ENCODE measurements around the gene YPEL3. TPM values are rescaled to one million over a fixed set of nuclear protein-coding genes. Genes with fewer than 3 reads are reported as not detected.

The YPEL3 gene
- total RNA-seq, 1 experiment from 2014 or later, result 52.7 TPM

DNA sequence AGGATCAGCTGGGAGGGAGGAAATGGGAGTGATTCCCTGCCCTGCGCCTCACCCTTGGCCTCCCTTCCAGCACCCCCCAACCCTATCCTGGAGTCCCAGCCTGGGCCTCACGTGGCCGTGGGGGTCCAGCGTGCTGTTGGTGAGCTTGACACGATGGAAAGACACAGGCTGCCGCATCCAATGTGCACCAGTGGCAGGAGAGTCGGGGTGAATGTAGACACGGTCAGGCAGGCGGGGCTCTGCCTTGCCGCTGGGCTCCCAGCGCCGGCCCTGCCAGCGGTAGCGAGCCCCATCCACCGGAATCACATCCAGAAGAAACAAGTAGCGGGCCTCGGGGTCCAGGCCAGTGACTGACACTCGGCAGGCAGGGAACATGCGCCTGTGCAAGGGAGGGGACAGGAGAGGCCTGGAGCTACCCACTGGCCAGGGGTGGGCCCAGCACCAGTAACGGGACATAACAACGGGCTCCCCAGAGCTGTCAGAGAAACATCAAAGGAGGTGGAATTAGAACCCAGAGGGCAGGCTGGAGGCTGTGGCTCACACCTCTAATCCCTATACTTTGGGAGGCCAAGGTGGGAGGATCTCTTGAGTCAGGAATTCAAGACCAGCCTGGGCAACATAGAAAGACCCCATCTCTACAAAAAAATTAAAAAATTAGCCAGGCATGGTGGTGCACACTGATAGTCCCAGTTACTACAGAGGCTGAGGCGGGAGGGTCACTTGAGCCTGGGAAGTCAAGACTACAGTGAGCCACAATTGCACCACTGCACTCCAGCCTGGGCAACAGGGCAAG lies 7.0 kb downstream of the YPEL3 start (continued):
- TF ChIP-seq ARID4B (CRISPR knock-in tag; IDR thresholded peaks at IDR 0.05; ENCODE audit: borderline replicate concordance) (no peak), NR1H2 (CRISPR knock-in tag; IDR thresholded peaks at IDR 0.05) (no peak), GABPB1 (CRISPR knock-in tag; IDR thresholded peaks at IDR 0.05) (no peak), ETV6 (CRISPR knock-in tag; IDR thresholded peaks at IDR 0.05) (no peak), MAX (CRISPR knock-in tag; IDR thresholded peaks at IDR 0.05) (no peak), TEAD1 (CRISPR knock-in tag; IDR thresholded peaks at IDR 0.05) (no peak), GTF2I (CRISPR knock-in tag; conservative IDR thresholded peaks at IDR 0.05) (no peak; the same call in 1 of the 2 replicates), ZNF396 (CRISPR knock-in tag; IDR thresholded peaks at IDR 0.05; ENCODE audit: borderline replicate concordance) (no peak), ERG (CRISPR knock-in tag; IDR thresholded peaks at IDR 0.05) (no peak), NR2C2 (CRISPR knock-in tag; IDR thresholded peaks at IDR 0.05) (no peak), ZNF263 (CRISPR knock-in tag; IDR thresholded peaks at IDR 0.05; ENCODE audit: low read depth) (no peak), RELA (CRISPR knock-in tag; IDR thresholded peaks at IDR 0.05; ENCODE audit: borderline replicate concordance) (no peak)

DNA sequence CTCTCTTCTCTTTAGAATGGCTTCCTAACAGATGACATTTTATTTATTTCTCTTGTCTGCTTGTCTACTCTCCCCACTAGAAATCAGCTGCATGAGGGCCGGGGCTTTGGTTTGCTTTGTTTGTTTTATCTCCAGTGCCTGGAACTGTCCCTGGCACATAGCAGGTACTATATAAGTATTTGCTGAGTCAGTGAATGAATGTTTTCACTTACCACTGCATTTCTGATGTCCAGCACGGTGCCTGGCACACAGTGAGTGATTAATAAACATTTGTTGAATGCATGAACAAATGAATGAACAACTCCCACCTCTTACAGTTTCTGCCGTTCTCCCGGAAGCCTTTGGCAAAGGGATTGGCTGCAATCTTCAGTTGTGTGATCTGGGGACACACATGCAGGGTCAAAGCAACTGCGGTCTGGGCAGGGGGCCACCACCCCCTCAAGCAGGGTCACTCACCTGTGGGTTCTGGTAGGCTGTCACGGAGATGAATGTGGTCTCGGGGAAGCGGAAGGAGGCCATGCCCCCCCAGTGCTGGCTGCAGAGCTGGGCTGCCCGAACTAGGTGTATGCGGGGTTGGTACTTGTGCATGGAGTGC lies 7.7 kb downstream of the YPEL3 start:
- no peak overlapping the region for H3K4me3 Mint-ChIP-seq
- H3K36me3 Mint-ChIP-seq, result peaks cover 19% of the 10 kb centered on the region
- H3K9me3 Mint-ChIP-seq, result peaks cover 4% of the 10 kb centered on the region; the same call in 1 of the 2 replicates
- CTCF ChIA-PET, result interaction anchor here (0.6 to 1.1 kb wide), 2 partner anchors 24 to 130 kb away, joined by 3 to 6 read pairs; no protein-coding TSS in a partner anchor
- no peak for DNase-seq (ENCODE audit: low spot score)
- ATAC-seq, result no peak
- TF ChIP-seq KAT7 (CRISPR knock-in tag; IDR thresholded peaks at IDR 0.05; ENCODE audit: borderline replicate concordance) (no peak), GTF2I (CRISPR knock-in tag; conservative IDR thresholded peaks at IDR 0.05) (no peak), ETV6 (CRISPR knock-in tag; IDR thresholded peaks at IDR 0.05) (no peak), RORB (CRISPR knock-in tag; IDR thresholded peaks at IDR 0.05) (no peak), ZNF416 (CRISPR knock-in tag; IDR thresholded peaks at IDR 0.05) (no peak), ZBTB21 (CRISPR knock-in tag; IDR thresholded peaks at IDR 0.05; ENCODE audit: borderline replicate concordance) (no peak), SOX15 (CRISPR knock-in tag; IDR thresholded peaks at IDR 0.05) (no peak), JUN (CRISPR knock-in tag; IDR thresholded peaks at IDR 0.05) (no peak)
- H3K27me3 Mint-ChIP-seq (ENCODE audit: low read depth), result no peaks in the 10 kb centered on the region
- H3K27ac Mint-ChIP-seq, result no peak overlapping the region; the same call in 1 of the 2 replicates
- H3K4me1 Mint-ChIP-seq, result peaks cover 12% of the 10 kb centered on the region
- POLR2A ChIA-PET, result interaction anchor here (0.6 kb wide), 1 partner anchor 273 kb away, joined by 10 read pairs; no protein-coding TSS in a partner anchor

All from WTC11 (cell line).